ENCODE results near the gene HOXC4. TPM values are rescaled to one million over a fixed set of nuclear protein-coding genes. Genes with fewer than 3 reads are reported as not detected.

Gene HOXC4
- polyA plus RNA-seq, 3 donors, result 44.4 to 62.9 (median 46.7) TPM

- no peak for DNase-seq
Measured at GRCh38 chr12:54012631-54013409, 40.8 kb upstream of the HOXC4 start.

DNA sequence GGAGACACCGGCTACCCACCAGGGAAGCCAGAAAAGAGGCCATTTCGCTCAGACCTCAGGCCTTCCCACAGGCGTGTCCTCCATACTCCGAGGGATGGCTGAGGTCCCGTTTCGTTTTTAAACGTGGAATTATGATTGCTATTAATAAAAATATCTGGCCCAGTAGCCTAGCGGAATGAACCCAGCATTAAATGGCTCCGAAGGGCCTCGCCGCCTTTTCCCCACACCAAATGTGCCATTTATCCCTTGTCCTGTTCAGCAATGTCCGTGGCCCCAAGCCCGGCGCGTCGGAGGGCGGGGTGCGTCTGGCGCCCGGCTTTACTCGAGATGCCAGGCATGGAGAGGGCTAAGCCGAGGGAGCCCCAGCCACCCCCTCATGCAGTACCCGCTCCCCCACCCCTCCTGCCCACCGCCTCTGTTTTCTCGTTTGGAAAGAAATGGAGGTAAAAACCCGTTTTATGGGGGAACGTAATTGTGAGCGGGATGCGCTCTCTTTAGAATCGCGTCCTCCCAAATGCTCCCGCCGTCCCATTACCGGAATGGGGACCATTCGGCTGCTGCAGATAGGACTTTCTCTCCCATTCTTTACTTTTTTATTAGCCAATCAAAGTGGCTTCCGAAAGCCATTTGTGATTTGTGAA lies 39.1 kb upstream of the HOXC4 start:
- DNase-seq, result no peak

GRCh38 chr12:54015018-54015931 lies 38.4 kb upstream of the HOXC4 start:
- no peak for DNase-seq

GRCh38 chr12:54016051-54016450 lies 37.6 kb upstream of the HOXC4 start:
- no peak for DNase-seq

DNA sequence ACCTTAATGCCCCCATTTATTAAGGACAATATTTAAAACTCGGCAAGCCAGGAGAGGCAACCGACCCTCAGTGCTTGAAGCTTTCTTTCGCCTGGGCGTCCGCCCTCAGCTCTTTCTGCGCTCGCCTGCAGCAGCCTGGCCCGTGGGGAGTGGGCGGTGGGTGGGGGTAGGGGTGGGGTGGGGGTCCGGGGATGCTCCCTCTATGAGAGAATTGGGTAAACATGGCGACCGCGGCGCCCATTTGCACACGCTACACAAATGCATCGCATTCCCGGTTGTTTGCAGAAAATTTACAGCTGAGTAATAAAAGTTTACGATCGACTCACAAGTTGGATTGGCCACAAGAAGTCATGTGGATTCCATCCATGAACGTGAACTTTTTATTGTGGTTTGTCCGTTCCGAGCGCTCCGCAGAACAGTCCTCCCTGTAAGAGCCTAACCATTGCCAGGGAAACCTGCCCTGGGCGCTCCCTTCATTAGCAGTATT lies 37.1 kb upstream of the HOXC4 start:
- DNase-seq, result peak; percentile 96

GRCh38 chr12:54017027-54017788 lies 36.4 kb upstream of the HOXC4 start:
- no peak for DNase-seq

- peak; percentile 91 for DNase-seq
Measured at GRCh38 chr12:54017878-54018467, 35.7 kb upstream of the HOXC4 start.

DNA sequence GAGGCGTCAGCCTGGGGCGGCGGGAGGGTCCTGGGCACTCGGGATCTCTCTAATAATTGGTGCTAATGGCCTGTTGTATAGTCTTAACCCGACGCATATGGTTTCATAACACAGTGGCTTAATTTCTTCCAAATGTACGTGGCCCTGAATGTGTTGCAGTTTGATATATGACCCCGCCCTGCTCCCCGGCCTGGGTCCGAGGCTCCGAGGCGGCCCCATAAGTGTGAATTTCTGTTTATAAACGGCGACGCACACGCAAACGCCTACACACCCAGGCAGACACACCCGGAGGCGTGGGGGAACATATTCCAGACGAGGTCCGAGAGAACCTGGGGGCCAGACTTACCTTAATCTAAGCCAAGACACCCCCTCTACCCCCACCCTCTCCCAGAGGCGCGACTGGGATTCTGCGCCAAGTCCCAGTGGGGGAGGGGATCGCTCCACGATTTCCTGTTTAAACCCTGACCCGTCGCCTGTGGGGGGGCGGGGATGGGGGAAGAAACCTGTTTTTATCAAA lies 35.1 kb upstream of the HOXC4 start:
- DNase-seq, result no peak

DNA sequence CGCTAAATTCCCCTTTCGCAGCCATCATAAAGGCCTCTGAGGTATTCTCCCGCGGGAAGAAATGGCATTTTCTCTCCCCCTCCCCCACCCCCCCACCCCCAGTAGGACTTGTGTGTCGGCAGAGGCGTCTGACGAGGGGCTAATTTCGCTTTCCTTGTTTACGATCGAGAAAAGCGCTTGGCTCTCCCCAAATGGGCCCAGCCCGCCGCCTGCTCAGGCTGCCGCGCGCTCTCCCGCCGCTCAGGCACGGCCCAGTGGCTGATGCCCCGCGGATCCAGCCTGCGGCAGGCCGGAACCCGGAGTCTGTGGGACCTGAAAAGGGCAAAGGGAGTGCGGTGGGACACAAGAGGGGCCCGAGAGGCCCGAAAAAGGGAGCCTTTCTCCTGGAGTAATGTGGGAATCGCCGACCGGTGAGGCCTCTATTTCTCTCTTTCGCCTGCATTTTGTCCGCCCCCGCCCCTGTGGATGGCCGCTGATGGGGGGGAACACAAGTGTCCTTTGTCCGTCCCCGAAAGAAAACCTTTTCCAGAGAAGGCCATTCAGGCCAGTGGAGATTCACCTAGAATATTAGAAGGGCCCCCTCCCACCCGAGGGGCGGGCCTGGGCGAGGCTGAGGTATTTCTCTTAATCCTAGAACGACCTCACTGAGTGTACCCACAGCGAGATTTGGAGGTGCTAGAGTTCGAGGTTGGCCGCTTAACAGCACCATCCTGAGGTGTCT lies 34.4 kb upstream of the HOXC4 start:
- no peak for DNase-seq

DNA sequence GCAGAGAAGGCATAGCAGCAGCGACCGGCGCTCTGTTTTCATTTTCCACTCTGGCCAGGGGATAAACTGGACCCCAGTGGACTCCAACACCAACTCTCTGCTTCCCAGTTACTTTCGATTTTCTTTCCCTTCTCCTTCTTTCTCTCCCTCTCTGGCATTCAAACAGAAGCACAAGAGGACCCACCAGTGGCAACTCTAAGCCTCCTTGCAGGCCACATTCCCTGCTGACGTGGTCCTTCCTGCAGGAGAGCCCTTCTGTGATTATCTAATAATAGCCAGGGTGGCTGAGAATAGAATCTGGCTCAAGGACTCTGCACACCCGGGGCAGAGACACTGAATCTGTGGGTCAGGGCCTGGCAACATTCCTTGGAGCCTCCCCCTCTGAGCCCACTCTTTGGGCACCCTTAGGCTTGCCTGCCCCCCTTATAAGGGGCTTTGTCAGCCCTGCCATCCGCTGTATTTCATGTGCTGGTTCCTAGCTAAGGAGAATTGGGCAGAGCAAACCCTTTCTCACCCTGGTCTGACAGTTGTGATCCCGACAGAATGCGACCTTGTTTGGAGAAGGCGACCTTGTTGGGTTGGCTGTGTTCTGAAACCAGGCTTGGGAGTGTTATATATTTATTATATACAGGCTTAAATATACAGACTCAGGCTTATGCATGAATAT lies 33.6 kb upstream of the HOXC4 start:
- DNase-seq, result no peak

DNA sequence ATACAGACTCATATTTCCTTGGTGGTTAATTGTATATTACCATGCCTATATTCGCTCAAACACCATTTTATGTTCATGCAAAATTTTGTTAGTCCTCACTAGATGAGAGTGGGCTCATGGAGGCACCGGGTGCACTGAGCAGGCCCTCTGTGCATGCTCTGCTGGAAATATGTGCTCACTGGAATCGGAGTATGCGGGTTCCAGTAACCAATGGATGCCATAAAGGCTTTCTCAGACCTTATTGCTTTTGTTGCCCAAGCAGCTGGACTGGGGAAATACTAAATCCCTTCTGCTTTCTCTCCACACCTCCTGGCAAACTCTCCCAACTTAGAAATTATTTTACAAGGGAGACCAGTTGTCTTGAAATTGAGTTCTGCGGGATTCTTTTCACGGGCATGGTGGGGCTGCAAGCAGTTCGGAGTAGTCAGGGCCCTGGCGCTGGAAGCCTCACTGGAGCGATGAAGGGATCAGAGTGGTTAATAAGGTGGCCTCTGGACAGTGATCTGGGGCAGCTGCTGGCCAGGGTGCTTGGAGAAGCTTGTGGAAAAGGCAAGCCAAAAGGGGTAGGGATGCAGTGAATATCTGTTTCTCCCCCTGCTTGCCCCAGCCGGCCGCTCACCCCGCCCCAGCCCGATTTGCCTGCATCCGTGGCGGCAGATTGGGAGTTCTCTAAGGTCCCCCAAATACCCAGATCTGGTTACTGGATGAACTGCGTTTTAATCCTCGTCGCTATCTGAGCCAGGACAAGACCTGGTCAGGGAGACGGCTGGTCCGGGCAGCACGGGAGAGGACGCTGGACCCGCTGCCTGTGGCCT lies 32.8 kb upstream of the HOXC4 start:
- DNase-seq, result no peak

DNA sequence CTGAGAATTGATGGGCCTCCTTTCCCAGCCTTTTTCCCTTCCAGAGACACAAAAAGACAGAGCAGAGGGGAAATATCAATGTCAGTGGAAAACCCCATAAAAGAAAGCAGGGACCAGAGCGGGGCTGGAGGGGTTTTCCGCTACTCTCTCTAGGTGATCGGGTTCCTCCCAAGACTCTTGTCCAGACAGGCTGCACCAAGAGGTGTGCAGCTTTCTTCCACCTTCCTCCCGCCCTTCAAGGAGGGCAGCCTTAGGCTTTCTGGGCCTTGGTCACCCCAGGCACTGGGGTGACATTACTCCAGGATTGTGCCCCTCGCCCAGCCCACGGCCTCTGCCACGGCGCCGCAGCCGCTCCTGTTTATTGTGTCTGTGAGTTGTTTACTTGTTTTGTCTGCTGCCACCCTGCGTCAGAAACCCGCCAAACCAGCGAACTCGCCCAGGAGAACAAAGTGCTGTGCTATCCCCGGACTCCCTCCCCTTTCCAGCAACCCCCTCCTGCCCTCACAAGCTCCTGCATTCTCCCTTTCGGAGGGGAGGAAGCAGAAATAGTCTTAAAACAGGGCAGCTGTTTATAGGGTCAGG lies 32.1 kb upstream of the HOXC4 start:
- no peak for DNase-seq

DNA sequence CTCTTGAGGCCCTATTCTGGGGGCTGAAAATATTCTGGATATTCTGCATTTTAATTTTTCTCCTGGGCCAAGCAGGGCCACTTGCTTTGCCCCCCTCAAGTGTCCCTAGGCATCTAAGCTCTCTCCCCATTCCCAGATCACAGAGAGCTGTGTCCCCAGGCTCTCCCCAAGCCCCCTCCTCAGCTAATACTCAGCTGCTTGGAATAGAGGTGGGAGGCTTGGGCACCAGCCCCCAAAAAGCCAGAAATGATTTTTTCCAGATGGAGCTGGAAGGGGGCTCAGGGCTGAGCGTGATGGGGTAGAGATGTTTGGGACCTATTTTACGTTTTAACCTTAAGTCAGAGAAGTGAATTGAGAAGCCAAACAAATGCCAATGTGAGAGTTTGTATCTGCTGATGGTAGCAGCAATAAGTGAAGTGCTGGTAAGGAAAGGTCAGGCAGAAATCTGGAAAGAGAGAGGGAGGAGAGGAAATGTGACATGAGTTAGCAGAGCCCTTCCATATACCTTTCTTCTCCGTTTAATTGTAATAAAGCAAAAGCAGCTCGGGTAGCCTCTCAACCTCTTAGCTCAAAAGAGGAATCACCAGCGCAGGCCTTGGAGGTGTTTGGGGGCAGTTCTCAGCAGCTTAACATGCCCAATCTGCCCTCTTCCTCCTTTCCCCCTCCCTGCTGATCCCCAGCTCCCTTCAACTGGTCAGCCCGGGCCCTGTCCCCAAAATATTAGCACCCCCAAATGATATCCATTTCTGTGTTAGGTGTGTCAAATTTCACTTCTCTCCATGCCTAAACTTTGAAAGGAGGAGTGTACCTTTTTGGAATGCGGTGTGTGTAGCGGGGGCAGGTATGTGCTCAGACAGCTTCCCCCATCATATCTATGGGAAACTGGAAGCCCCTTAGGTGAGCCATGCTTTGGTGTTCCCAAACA lies 30.4 kb upstream of the HOXC4 start:
- no peak for DNase-seq

- no peak for DNase-seq
Measured at GRCh38 chr12:54024127-54024526, 29.5 kb upstream of the HOXC4 start.

DNA sequence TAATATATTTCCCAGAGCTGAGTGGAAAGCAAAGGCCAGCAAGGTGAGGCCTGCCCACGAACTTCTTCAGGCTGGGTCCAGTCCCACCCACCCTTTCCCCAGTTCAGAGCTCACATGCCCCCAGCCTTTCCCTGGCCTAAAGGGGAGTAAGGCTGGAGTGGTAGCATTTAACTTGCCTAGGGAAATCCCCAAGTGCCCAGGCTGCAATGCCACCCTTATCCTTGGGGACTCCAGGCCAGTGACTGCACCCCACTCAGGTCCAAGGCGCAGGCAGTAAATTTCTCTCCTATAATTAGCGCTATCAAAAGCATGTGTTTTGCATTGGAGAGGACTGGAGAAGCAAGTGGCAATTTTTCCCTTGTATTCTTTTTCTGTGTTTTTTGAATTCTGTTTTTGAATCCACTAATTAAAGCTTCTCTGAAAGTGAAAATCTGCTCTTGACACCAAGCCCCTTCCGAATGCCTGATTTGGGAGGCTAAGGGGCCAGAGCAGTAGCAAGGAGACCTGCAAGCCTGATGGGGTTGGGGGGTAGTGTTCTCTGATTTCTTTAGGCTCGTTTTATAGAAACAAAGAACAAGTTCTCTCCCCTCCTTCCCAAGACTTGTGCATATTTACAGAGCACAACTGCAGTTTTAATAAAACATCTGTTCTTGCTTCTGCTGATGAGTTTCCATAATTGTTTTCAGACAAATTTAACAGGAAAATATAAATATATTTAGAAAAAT lies 28.9 kb upstream of the HOXC4 start:
- no peak for DNase-seq

All from renal pelvis (tissue), 4 donors.